Testis (tissue), 3 donors: Measurements from ENCODE around the gene POLD2. TPM values are rescaled to one million over a fixed set of nuclear protein-coding genes. Genes with fewer than 3 reads are reported as not detected.

ENCODE experiments used
- DNase-seq: peaks from one replicate; pipeline ENCODE4 v3.0.0-alpha.2; 2019
- H3K27ac ChIP-seq, 2 donors: fragments of 200-600 bp; sonication (generic); one replicate each; pipeline ENCODE4 v1.5.1; 2019
- H3K27me3 ChIP-seq: fragments of 200-600 bp; sonication (generic); one replicate; pipeline ENCODE4 v1.5.1; 2019
- H3K36me3 ChIP-seq: fragments of 200-600 bp; sonication (generic); one replicate; pipeline ENCODE4 v1.5.1; 2017; ENCODE audit warnings: low read depth; ENCODE audit errors: missing control alignments
- H3K4me1 ChIP-seq: fragments of 200-600 bp; sonication (generic); one replicate; pipeline ENCODE4 v1.5.1; 2019
- H3K4me3 ChIP-seq, 2 donors: fragments of 200-600 bp; sonication (generic); one replicate each; pipeline ENCODE4 v1.5.1; 2017 to 2019
- H3K9me3 ChIP-seq: fragments of 200-600 bp; sonication (generic); one replicate; pipeline ENCODE4 v1.5.1; 2017
- POLR2A ChIP-seq: fragments of 450-650 bp; IDR thresholded peaks from one replicate; pipeline ENCODE4 v1.6.1; 2017; ENCODE audit warnings: antibody characterized with exemption, mild to moderate bottlenecking, moderate library complexity
- WGBS, 2 donors: methylation state at CpG; one replicate each; pipeline ENCODE4 v1.1.5; 2018; 5-methylcytosine and 5-hydroxymethylcytosine counted together
- intact Hi-C: fragments of 100-400 bp; cut with DNase I; formaldehyde crosslinking; loops from one replicate; pipeline ENCODE4 v1.15.1; 2023; ENCODE audit warnings: low total_unique reads
- polyA plus RNA-seq: library from polyadenylated mRNA; stranded (reverse); fragments of 350-450 nt; fragmentation: Illumina TruSeq; extraction: RNeasy Lipid Tissue Mini Kit (QIAGEN cat#74804); gene quantifications from one replicate; pipeline ENCODE4 v1.2.3, GENCODE V29; 2014; ENCODE audit warnings: low read depth, low replicate concordance; ENCODE audit not compliant: insufficient read depth
- total RNA-seq, 2 donors: library from RNA; depleted of rRNA; stranded (reverse); fragments of >200 nt; gene quantifications; one replicate each; pipeline ENCODE4 v1.2.3, GENCODE V29; 2016
- TF ChIP-seq, protein P1 (sequence below), 3 experiments: fragments of 450-650 bp in 2 of 3; fragments of 200-600 bp in 1 of 3; sonication (generic) in 1 of 3; IDR thresholded peaks; one replicate each; pipeline ENCODE4 v1.5.1; 2016 to 2019; ENCODE audit warnings: antibody characterized with exemption in 3 of 3, mild to moderate bottlenecking in 2 of 3, moderate library complexity in 1 of 3

The POLD2 gene
- total and polyA plus RNA-seq, 3 donors from 2014 or later: 59.4 to 117 (median 61.9) TPM

DNA sequence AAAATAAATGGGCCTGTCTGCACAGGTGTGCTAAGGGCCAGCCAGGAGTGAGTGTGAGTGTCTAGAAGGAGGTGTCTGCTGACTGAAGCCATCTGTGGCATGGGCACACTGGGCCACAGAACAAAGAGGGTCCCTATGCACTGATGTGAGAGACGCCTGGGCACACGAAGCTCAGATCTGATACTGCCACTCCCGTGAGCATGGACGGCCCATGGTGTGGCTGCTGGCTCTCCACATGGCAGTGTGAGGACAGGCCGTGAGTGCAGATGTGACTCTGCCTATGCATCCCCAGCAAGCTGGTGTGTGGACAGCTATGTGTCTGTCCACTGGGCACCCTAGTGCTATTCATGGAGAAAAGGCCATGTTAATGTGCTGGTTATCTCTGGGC lies 30.6 kb upstream of the POLD2 start:
- no peak for DNase-seq
- no peak overlapping the region for H3K27ac ChIP-seq
- intact Hi-C loops: no loop called here
- no peaks in the 10 kb centered on the region for H3K36me3 ChIP-seq
- no peaks in the 10 kb centered on the region for H3K27me3 ChIP-seq
- H3K9me3 ChIP-seq: no peaks in the 10 kb centered on the region
- 84 to 95% methylated on average over 5 of the region's 5 CpGs for WGBS, 2 donors
- H3K4me3 ChIP-seq: no peak overlapping the region
- TF ChIP-seq, protein P1, sequence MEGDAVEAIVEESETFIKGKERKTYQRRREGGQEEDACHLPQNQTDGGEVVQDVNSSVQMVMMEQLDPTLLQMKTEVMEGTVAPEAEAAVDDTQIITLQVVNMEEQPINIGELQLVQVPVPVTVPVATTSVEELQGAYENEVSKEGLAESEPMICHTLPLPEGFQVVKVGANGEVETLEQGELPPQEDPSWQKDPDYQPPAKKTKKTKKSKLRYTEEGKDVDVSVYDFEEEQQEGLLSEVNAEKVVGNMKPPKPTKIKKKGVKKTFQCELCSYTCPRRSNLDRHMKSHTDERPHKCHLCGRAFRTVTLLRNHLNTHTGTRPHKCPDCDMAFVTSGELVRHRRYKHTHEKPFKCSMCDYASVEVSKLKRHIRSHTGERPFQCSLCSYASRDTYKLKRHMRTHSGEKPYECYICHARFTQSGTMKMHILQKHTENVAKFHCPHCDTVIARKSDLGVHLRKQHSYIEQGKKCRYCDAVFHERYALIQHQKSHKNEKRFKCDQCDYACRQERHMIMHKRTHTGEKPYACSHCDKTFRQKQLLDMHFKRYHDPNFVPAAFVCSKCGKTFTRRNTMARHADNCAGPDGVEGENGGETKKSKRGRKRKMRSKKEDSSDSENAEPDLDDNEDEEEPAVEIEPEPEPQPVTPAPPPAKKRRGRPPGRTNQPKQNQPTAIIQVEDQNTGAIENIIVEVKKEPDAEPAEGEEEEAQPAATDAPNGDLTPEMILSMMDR (IDR thresholded peaks at IDR 0.05): no peak
- TF ChIP-seq POLR2A: no peak
- no peaks in the 10 kb centered on the region for H3K4me1 ChIP-seq

DNA sequence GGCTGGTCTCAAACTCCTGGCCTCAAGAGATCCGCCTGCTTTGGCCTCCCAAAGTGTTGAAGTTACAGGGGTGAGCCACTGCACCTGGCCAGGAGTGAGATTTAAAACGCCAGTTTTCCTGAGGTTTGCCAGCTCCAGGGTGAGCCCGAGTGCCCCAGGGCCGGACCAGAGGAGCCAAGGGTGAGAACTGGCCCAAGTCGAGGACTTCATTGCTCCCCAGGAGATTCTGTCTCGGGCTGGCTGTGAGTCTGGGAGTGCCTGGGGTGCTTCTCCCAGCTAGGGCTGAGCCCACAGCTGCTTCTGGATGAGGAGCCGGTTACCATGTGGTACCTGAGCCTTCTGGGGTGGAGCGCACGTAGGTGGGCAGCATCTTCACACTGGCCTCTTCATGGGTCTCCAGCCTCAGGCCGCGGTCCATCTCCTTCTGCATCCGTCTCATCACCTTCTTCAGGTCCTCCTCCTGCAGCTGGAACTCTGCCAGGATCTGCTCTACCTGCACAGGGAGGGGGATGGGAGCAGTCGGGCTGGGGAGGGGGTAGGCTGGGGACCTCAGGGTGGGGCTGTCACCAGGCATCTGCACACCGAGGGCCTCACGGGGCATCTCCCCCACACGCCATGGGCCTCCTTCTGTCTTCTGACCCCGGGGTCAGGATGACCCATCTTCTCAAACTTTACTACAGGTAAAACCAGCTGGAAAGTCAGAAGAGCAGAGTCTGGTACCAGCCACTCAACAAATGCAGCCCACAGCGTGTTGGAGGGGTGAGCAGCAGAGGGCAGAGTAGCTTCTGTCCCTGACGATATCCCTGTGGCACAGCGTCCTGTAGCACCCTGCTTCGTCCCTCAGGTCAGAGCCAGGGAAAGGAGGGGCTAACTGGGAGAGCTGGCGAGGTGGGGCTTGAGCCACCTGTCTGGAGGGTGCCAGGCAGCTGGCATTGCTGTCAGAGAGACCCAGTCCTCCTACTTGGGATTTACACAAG lies 29.9 kb upstream of the POLD2 start:
- Histone ChIP-seq H3K4me3 (no peak overlapping the region), H3K27ac (no peak overlapping the region), H3K27me3 (no peaks in the 10 kb centered on the region), H3K9me3 (no peaks in the 10 kb centered on the region), H3K36me3 (no peaks in the 10 kb centered on the region), H3K4me1 (no peaks in the 10 kb centered on the region)
- WGBS, 2 donors: 77 to 90% methylated on average over 12 to 22 of the region's 22 CpGs
- TF ChIP-seq, protein P1 (IDR thresholded peaks at IDR 0.05): no peak
- no peak for TF ChIP-seq POLR2A
- no peak for DNase-seq
- intact Hi-C loops: no loop called here

DNA sequence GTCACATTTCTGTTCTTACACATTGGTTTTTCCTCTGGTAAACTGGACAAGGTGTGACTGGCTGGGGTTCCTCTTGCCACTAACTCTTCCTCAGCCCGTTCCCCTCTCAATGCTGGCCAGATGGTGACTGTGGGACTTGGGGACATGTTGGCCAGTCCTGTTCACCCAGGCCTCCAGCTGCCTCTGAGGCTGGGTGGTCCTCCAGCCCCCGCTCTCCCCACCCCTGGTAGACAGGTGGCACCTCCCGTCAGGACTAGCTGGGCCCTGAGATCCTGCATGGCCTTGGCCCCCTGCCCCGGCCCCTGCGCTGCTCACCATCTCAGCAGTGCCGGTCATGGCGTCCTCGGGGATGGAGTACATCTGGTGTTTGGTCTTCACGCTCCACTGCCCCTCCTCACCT lies 28.6 kb upstream of the POLD2 start:
- DNase-seq: no peak
- Histone ChIP-seq H3K4me1 (no peaks in the 10 kb centered on the region), H3K4me3 (no peak overlapping the region), H3K9me3 (no peaks in the 10 kb centered on the region), H3K27ac (no peak overlapping the region), H3K36me3 (no peaks in the 10 kb centered on the region), H3K27me3 (no peaks in the 10 kb centered on the region)
- intact Hi-C loops: no loop called here
- WGBS, 2 donors: 95% methylated on average over 9 of the region's 9 CpGs
- no peak for TF ChIP-seq POLR2A
- TF ChIP-seq, protein P1 (IDR thresholded peaks at IDR 0.05): no peak

DNA sequence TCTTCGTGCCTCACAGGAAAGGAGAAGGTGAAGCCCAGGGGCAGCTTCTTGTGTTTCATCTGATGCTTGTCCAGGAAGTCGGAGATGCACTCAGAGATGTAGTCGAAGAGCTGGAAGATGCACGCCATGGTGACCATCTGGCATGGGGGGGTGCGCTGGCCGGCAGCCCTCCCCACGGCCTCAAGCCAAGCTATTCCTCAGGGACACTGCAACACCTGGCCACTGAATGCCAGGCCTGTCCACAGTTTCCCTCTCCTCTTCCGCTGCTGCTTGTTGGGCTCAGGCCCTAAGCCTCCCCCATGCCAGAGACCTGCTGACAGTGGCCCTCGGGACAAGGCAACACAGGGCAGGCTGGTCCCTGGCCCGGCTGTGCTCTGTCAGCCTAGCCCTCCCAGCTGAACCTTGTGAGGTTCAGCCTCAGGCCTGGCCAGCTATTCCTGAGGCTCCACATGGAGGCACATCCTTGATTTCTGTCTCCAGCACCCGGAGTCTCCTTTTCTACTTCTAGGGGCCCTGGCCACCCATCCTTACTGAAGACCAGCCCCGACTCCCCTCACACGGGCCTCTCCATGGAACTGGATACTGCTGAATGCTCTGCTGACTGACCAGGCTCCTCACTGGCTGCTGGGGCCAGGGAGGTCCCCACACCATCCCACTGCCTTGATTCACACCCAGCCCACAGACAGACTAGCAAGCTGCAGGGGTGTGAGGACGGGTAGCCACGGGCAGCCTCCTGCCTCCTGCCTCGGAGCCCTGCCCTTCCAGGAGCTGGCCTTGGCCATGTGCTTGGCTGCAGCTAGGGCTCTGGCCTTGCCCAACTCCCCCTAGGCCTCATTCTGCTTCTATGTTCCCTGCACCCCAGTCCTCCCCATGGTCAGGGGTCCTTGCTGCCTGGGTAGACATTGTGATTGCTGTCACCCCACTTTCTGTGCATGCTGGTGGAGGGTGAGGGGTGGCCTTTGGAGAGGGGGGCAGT lies 27.9 kb upstream of the POLD2 start:
- 90 to 91% methylated on average over 6 to 16 of the region's 16 CpGs for WGBS, 2 donors
- no peak overlapping the region for H3K4me3 ChIP-seq
- H3K27ac ChIP-seq: no peak overlapping the region
- TF ChIP-seq, protein P1 (IDR thresholded peaks at IDR 0.05): no peak
- no peak for TF ChIP-seq POLR2A
- H3K36me3 ChIP-seq: no peaks in the 10 kb centered on the region
- no peak for DNase-seq
- H3K4me1 ChIP-seq: peaks cover 5% of the 10 kb centered on the region
- H3K27me3 ChIP-seq: no peaks in the 10 kb centered on the region
- intact Hi-C loops: no loop called here
- H3K9me3 ChIP-seq: no peaks in the 10 kb centered on the region
